ENCODE results near the gene CPLX1.

DNA sequence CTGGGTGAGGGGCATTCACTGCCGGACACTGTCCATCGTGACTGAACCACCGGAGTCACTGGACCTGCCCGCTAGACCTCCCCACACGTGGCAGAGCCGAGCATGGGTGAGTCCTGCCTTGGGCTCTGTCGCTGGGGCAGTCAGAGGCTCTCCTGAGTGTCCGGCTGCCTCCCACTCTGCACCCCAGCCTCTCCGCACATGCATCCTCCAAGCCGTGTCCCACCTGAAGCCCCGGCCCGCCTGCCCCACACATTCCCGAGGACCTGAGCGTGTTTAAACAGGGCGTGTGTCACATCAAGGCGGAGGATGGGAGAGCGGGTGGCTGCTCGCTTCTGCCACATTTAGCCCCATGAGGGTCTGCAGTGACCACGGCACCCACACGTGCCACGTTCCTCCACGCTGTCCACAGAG lies 4.7 kb downstream of the CPLX1 start:
- TF ChIP-seq CTCF (conservative IDR thresholded peaks at IDR 0.05 in 1 of 2, IDR thresholded peaks at IDR 0.05 in 1 of 2; ENCODE audit: low read depth in 1 of 2, low read length in 2 of 2) (no peak), EZH2 (IDR thresholded peaks at IDR 0.05; ENCODE audit: low read length, missing control alignments) (no peak)
